Activated CD4-positive, alpha-beta T cell treated with anti-CD3 and anti-CD28 coated beads, Interleukin-2, amount 50 U/mL, for 16 hours (primary cell): Measurements from ENCODE around the gene SYT6.
"Not testable (repeated sequence)": the region's sequence is repeated elsewhere in the genome, so short reads cannot be mapped to it uniquely, and the experiment has no call there.

Experiments
- DNase-seq: peaks from one replicate; pipeline ENCODE4 v3.0.0-alpha.2; 2020

The SYT6 gene

GRCh38 chr1:114090738-114091505 is 62.7 kb downstream of the SYT6 start:
- DNase-seq, result no peak

- DNase-seq, result no peak
These were observed 64.0 kb downstream of the SYT6 start for GRCh38 chr1:114089502-114090138.

- DNase-seq, result no peak
These were observed 65.0 kb downstream of the SYT6 start for GRCh38 chr1:114088392-114089299.

GRCh38 chr1:114087495-114087894 is 66.2 kb downstream of the SYT6 start:
- no peak for DNase-seq

GRCh38 chr1:114086601-114087368 is 66.9 kb downstream of the SYT6 start:
- DNase-seq, result no peak

GRCh38 chr1:114082867-114083585 is 70.6 kb downstream of the SYT6 start:
- DNase-seq, result no peak

GRCh38 chr1:114082304-114082630 is 71.4 kb downstream of the SYT6 start:
- DNase-seq, result no peak

GRCh38 chr1:114081437-114082303 is 72.0 kb downstream of the SYT6 start:
- no peak for DNase-seq

GRCh38 chr1:114080511-114081436 is 72.9 kb downstream of the SYT6 start:
- no peak for DNase-seq

- DNase-seq, result no peak
These were observed 74.0 kb downstream of the SYT6 start for GRCh38 chr1:114079596-114080190.

- DNase-seq, result no peak
These were observed 75.6 kb downstream of the SYT6 start for GRCh38 chr1:114078116-114078515.

GRCh38 chr1:114077188-114077587 is 76.5 kb downstream of the SYT6 start:
- DNase-seq, result no peak

GRCh38 chr1:114076308-114076707 is 77.4 kb downstream of the SYT6 start:
- no peak for DNase-seq

- DNase-seq, result no peak
These were observed 78.0 kb downstream of the SYT6 start for GRCh38 chr1:114075546-114076242.

GRCh38 chr1:114075105-114075504 is 78.6 kb downstream of the SYT6 start:
- DNase-seq, result no peak

GRCh38 chr1:114072246-114072645 is 81.4 kb downstream of the SYT6 start:
- DNase-seq, result no peak

- not testable (repeated sequence) for DNase-seq
These were observed 83.9 kb downstream of the SYT6 start for GRCh38 chr1:114069762-114070161.

- DNase-seq, result not testable (repeated sequence)
These were observed 85.0 kb downstream of the SYT6 start for GRCh38 chr1:114068684-114069083.

GRCh38 chr1:114065671-114066070 is 88.0 kb downstream of the SYT6 start:
- DNase-seq, result not testable (repeated sequence)
